GM21515 (cell line): ENCODE measurements around the gene FBXL13.
"Not testable (repeated sequence)": the region's sequence is repeated elsewhere in the genome, so short reads cannot be mapped to it uniquely, and the experiment has no call there.

Experiments
- ATAC-seq: cut with Tn5 transposase; IDR thresholded peaks from one replicate; pipeline ENCODE4 v1.9.1; 2021; ENCODE audit not compliant: unreplicated experiment

FBXL13 gene

GRCh38 chr7:102988088-102988487 lies 86.5 kb downstream of the FBXL13 start:
- ATAC-seq: no peak

GRCh38 chr7:102985176-102985783 lies 89.3 kb downstream of the FBXL13 start:
- ATAC-seq: no peak

GRCh38 chr7:102983602-102984001 lies 91.0 kb downstream of the FBXL13 start:
- ATAC-seq: no peak

- ATAC-seq: no peak
Observed at GRCh38 chr7:102982235-102982634, 92.4 kb downstream of the FBXL13 start.

GRCh38 chr7:102981451-102981850 lies 93.1 kb downstream of the FBXL13 start:
- ATAC-seq: no peak

GRCh38 chr7:102979670-102980069 lies 94.9 kb downstream of the FBXL13 start:
- no peak for ATAC-seq

- ATAC-seq: no peak
Observed at GRCh38 chr7:102978284-102978683, 96.3 kb downstream of the FBXL13 start.

- ATAC-seq: not testable (repeated sequence)
Observed at GRCh38 chr7:102977586-102977985, 97.0 kb downstream of the FBXL13 start.

- ATAC-seq: no peak
Observed at GRCh38 chr7:102976493-102976892, 98.1 kb downstream of the FBXL13 start.

GRCh38 chr7:102975854-102976253 lies 98.7 kb downstream of the FBXL13 start:
- ATAC-seq: no peak

- no peak for ATAC-seq
Observed at GRCh38 chr7:102974366-102975236, 100.0 kb downstream of the FBXL13 start.

- no peak for ATAC-seq
Observed at GRCh38 chr7:102973096-102973802, 101.3 kb downstream of the FBXL13 start.

GRCh38 chr7:102967798-102968197 lies 106.8 kb downstream of the FBXL13 start:
- no peak for ATAC-seq

GRCh38 chr7:102966465-102966864 lies 108.1 kb downstream of the FBXL13 start:
- no peak for ATAC-seq

- not testable (repeated sequence) for ATAC-seq
Observed at GRCh38 chr7:102961993-102962392, 112.6 kb downstream of the FBXL13 start.

GRCh38 chr7:102958004-102958403 lies 116.6 kb downstream of the FBXL13 start:
- not testable (repeated sequence) for ATAC-seq

GRCh38 chr7:102954359-102954758 lies 120.2 kb downstream of the FBXL13 start:
- not testable (repeated sequence) for ATAC-seq

- no peak for ATAC-seq
Observed at GRCh38 chr7:102953406-102953805, 121.2 kb downstream of the FBXL13 start.

GRCh38 chr7:102951839-102952238 lies 122.8 kb downstream of the FBXL13 start:
- no peak for ATAC-seq

- no peak for ATAC-seq
Observed at GRCh38 chr7:102944241-102944640, 130.4 kb downstream of the FBXL13 start.

- ATAC-seq: no peak
Observed at GRCh38 chr7:102943423-102944169, 131.0 kb downstream of the FBXL13 start.
